Posterior vena cava (tissue), 2 donors: Measurements from ENCODE around the gene IPPK. TPM values are rescaled to one million over a fixed set of nuclear protein-coding genes. Genes with fewer than 3 reads are reported as not detected.

ENCODE experiments used
- DNase-seq: peaks from one replicate; pipeline ENCODE4 v3.0.0-alpha.2; 2020; ENCODE audit warnings: low spot score
- intact Hi-C, 2 donors: fragments of 100-400 bp; cut with DNase I; formaldehyde crosslinking; loops; one replicate each; pipeline versions ENCODE4 v1.14.1 to v1.14.2; 2022 to 2023
- total RNA-seq, 2 donors: library from RNA; stranded (reverse); fragmentation: NEBNext Ultra II Directional; extraction: Animal tissue kit (Norgen Biotek cat#: 25700); gene quantifications; one replicate each; pipeline ENCODE4 v1.2.1, GENCODE V29; 2021
- donor health status: DM: yes; HTN: yes; CAD: no.
- donor health status: DM: yes; HTN: yes; CAD: no.

IPPK gene
- total RNA-seq, 2 donors from 2014 or later, result 5.8 to 6.6 TPM

GRCh38 chr9:92661127-92661526 is 8.8 kb downstream of the IPPK start:
- intact Hi-C loops, result no loop called here
- peak; percentile 56 for DNase-seq

GRCh38 chr9:92660266-92660665 is 9.7 kb downstream of the IPPK start:
- peak; percentile 34 for DNase-seq
- intact Hi-C loops, result no loop called here

GRCh38 chr9:92659601-92660000 is 10.3 kb downstream of the IPPK start:
- intact Hi-C loops, result loop anchor here in 1 of 2 donors (10.0 kb wide), 1 partner anchor 525 kb away; no protein-coding TSS in a partner anchor
- peak; percentile 62 for DNase-seq

- intact Hi-C loops, result loop anchor here in 1 of 2 donors (10.0 kb wide), 1 partner anchor 524 kb away; no protein-coding TSS in a partner anchor
These were observed 11.3 kb downstream of the IPPK start for GRCh38 chr9:92658611-92659010.

GRCh38 chr9:92658176-92658575 is 11.8 kb downstream of the IPPK start:
- intact Hi-C loops, result loop anchor here in 1 of 2 donors (10.0 kb wide), 1 partner anchor 523 kb away; no protein-coding TSS in a partner anchor
- peak; percentile 64 for DNase-seq

More at GRCh38 chr9:92658611-92659010, 11.3 kb downstream of the IPPK start:
- peak; percentile 44 for DNase-seq

GRCh38 chr9:92657296-92658094 is 12.4 kb downstream of the IPPK start:
- peak; percentile 70 for DNase-seq
- intact Hi-C loops, result loop anchor here in 1 of 2 donors (10.0 kb wide), 1 partner anchor 523 kb away; no protein-coding TSS in a partner anchor

- intact Hi-C loops, result loop anchor here in 1 of 2 donors (10.0 kb wide), 1 partner anchor 522 kb away; no protein-coding TSS in a partner anchor
- peak; percentile 64 for DNase-seq
These were observed 13.4 kb downstream of the IPPK start for GRCh38 chr9:92656537-92656925.

GRCh38 chr9:92655896-92656536 is 13.9 kb downstream of the IPPK start:
- peak; percentile 62 for DNase-seq
- intact Hi-C loops, result loop anchor here in 1 of 2 donors (10.0 kb wide), 1 partner anchor 521 kb away; no protein-coding TSS in a partner anchor

- intact Hi-C loops, result loop anchor here in 1 of 2 donors (10.0 kb wide), 1 partner anchor 521 kb away; no protein-coding TSS in a partner anchor
- peak; percentile 50 for DNase-seq
These were observed 14.6 kb downstream of the IPPK start for GRCh38 chr9:92655366-92655765.

GRCh38 chr9:92654481-92655301 is 15.2 kb downstream of the IPPK start:
- peak; percentile 80 for DNase-seq
- intact Hi-C loops, result loop anchor here in 1 of 2 donors (10.0 kb wide), 1 partner anchor 520 kb away; no protein-coding TSS in a partner anchor

- intact Hi-C loops, result loop anchor here in 1 of 2 donors (10.0 kb wide), 1 partner anchor 518 kb away; no protein-coding TSS in a partner anchor
These were observed 17.5 kb downstream of the IPPK start for GRCh38 chr9:92652461-92652860.

GRCh38 chr9:92650839-92651621 is 18.9 kb downstream of the IPPK start:
- intact Hi-C loops, result loop anchor here in 1 of 2 donors (10.0 kb wide), 1 partner anchor 516 kb away; no protein-coding TSS in a partner anchor
- peak; percentile 82 for DNase-seq

More at GRCh38 chr9:92652461-92652860, 17.5 kb downstream of the IPPK start:
- no peak for DNase-seq

GRCh38 chr9:92650296-92650695 is 19.6 kb downstream of the IPPK start:
- intact Hi-C loops, result loop anchor here in 1 of 2 donors (10.0 kb wide), 1 partner anchor 515 kb away; no protein-coding TSS in a partner anchor
- DNase-seq, result no peak

GRCh38 chr9:92649007-92649406 is 20.9 kb downstream of the IPPK start:
- intact Hi-C loops, result no loop called here
- peak; percentile 59 for DNase-seq

GRCh38 chr9:92648474-92648971 is 21.4 kb downstream of the IPPK start:
- intact Hi-C loops, result no loop called here

GRCh38 chr9:92647671-92648473 is 22.1 kb downstream of the IPPK start:
- intact Hi-C loops, result no loop called here
- peak; percentile 58 for DNase-seq

More at GRCh38 chr9:92648474-92648971, 21.4 kb downstream of the IPPK start:
- no peak for DNase-seq

GRCh38 chr9:92645041-92645440 is 24.9 kb downstream of the IPPK start:
- no peak for DNase-seq
- intact Hi-C loops, result no loop called here
